Measurements from ENCODE around the gene TMEM127.
A peak's percentile ranks its signal among the peaks of the same experiment; 100 is the strongest.
"Not testable (repeated sequence)": the region's sequence is repeated elsewhere in the genome, so short reads cannot be mapped to it uniquely, and the experiment has no call there.

TMEM127 gene

GRCh38 chr2:96305979-96306308, 40.1 kb upstream of the TMEM127 start:
- H3K4me3 ChIP-seq (ENCODE audit: severe bottlenecking): peak overlapping the region; percentile 95
- peak overlapping the region; percentile 56 for H3K27ac ChIP-seq (ENCODE audit: poor library complexity, severe bottlenecking)
- H3K27me3 ChIP-seq (ENCODE audit: insufficient read depth, poor library complexity, severe bottlenecking): no peaks in the 10 kb centered on the region
- no peak for TF ChIP-seq CTCF (IDR thresholded peaks at IDR 0.05; ENCODE audit: poor library complexity, severe bottlenecking)
- peaks cover 38% of the 10 kb centered on the region for H3K36me3 ChIP-seq (ENCODE audit: low read depth)
- ATAC-seq (ENCODE audit: low read depth) (no peak), DNase-seq (ENCODE audit: low spot score) (no peak)
- H3K4me1 ChIP-seq (ENCODE audit: insufficient read depth, poor library complexity, severe bottlenecking): no peaks in the 10 kb centered on the region
- no peaks in the 10 kb centered on the region for H3K9me3 ChIP-seq (ENCODE audit: severe bottlenecking)

GRCh38 chr2:96305091-96305978, 39.5 kb upstream of the TMEM127 start, which contains the start of gene SNRNP200:
SNRNP200 (minus strand) TSS chr2:96305546; CDS start chr2:96305437, 109 bp downstream.
- H3K9me3 ChIP-seq (ENCODE audit: severe bottlenecking): no peaks in the 10 kb centered on the region
- no peak for TF ChIP-seq CTCF (IDR thresholded peaks at IDR 0.05; ENCODE audit: poor library complexity, severe bottlenecking)
- H3K4me3 ChIP-seq (ENCODE audit: severe bottlenecking): peak within 1 kb of the TSS; percentile 95
- peak; percentile 94 for ATAC-seq (ENCODE audit: low read depth)
- no peaks in the 10 kb centered on the region for H3K27me3 ChIP-seq (ENCODE audit: insufficient read depth, poor library complexity, severe bottlenecking)
- peak; percentile 85 for DNase-seq (ENCODE audit: low spot score)
- no peaks in the 10 kb centered on the region for H3K4me1 ChIP-seq (ENCODE audit: insufficient read depth, poor library complexity, severe bottlenecking)
- peak within 1 kb of the TSS; percentile 56 for H3K27ac ChIP-seq (ENCODE audit: poor library complexity, severe bottlenecking)
- peaks cover 44% of the 10 kb centered on the region for H3K36me3 ChIP-seq (ENCODE audit: low read depth)

- H3K27ac ChIP-seq (ENCODE audit: poor library complexity, severe bottlenecking): peak overlapping the region; percentile 56
- H3K36me3 ChIP-seq (ENCODE audit: low read depth): peaks cover 51% of the 10 kb centered on the region
- peak overlapping the region; percentile 95 for H3K4me3 ChIP-seq (ENCODE audit: severe bottlenecking)
- no peaks in the 10 kb centered on the region for H3K9me3 ChIP-seq (ENCODE audit: severe bottlenecking)
- no peak for ATAC-seq (ENCODE audit: low read depth)
- TF ChIP-seq CTCF (IDR thresholded peaks at IDR 0.05; ENCODE audit: poor library complexity, severe bottlenecking): no peak
- no peak for DNase-seq (ENCODE audit: low spot score)
- H3K4me1 ChIP-seq (ENCODE audit: insufficient read depth, poor library complexity, severe bottlenecking): no peaks in the 10 kb centered on the region
- H3K27me3 ChIP-seq (ENCODE audit: insufficient read depth, poor library complexity, severe bottlenecking): no peaks in the 10 kb centered on the region
Measured at GRCh38 chr2:96304606-96305005, 38.8 kb upstream of the TMEM127 start.

GRCh38 chr2:96301865-96302264, 36.1 kb upstream of the TMEM127 start:
- Histone ChIP-seq H3K4me1 (ENCODE audit: insufficient read depth, poor library complexity, severe bottlenecking) (no peaks in the 10 kb centered on the region), H3K27ac (ENCODE audit: poor library complexity, severe bottlenecking) (no peak overlapping the region), H3K27me3 (ENCODE audit: insufficient read depth, poor library complexity, severe bottlenecking) (no peaks in the 10 kb centered on the region), H3K36me3 (ENCODE audit: low read depth) (peaks cover 79% of the 10 kb centered on the region), H3K4me3 (ENCODE audit: severe bottlenecking) (no peak overlapping the region), H3K9me3 (ENCODE audit: severe bottlenecking) (no peaks in the 10 kb centered on the region)
- no peak for ATAC-seq (ENCODE audit: low read depth)
- no peak for TF ChIP-seq CTCF (IDR thresholded peaks at IDR 0.05; ENCODE audit: poor library complexity, severe bottlenecking)
- no peak for DNase-seq (ENCODE audit: low spot score)

GRCh38 chr2:96296925-96297324, 31.1 kb upstream of the TMEM127 start:
- no peak for ATAC-seq (ENCODE audit: low read depth)
- H3K36me3 ChIP-seq (ENCODE audit: low read depth): peaks cover 100% of the 10 kb centered on the region

GRCh38 chr2:96294271-96294670, 28.5 kb upstream of the TMEM127 start:
- peaks cover 100% of the 10 kb centered on the region for H3K36me3 ChIP-seq (ENCODE audit: low read depth)
- H3K27ac ChIP-seq (ENCODE audit: poor library complexity, severe bottlenecking); H3K9me3 ChIP-seq (ENCODE audit: severe bottlenecking); H3K4me1 ChIP-seq (ENCODE audit: insufficient read depth, poor library complexity, severe bottlenecking); DNase-seq (ENCODE audit: low spot score); ATAC-seq (ENCODE audit: low read depth); H3K27me3 ChIP-seq (ENCODE audit: insufficient read depth, poor library complexity, severe bottlenecking); H3K4me3 ChIP-seq (ENCODE audit: severe bottlenecking): not testable (repeated sequence)

More at GRCh38 chr2:96296925-96297324, 31.1 kb upstream of the TMEM127 start:
- no peak overlapping the region for H3K27ac ChIP-seq (ENCODE audit: poor library complexity, severe bottlenecking)
- H3K9me3 ChIP-seq (ENCODE audit: severe bottlenecking): no peaks in the 10 kb centered on the region
- DNase-seq (ENCODE audit: low spot score): no peak
- H3K27me3 ChIP-seq (ENCODE audit: insufficient read depth, poor library complexity, severe bottlenecking): no peaks in the 10 kb centered on the region
- no peaks in the 10 kb centered on the region for H3K4me1 ChIP-seq (ENCODE audit: insufficient read depth, poor library complexity, severe bottlenecking)
- H3K4me3 ChIP-seq (ENCODE audit: severe bottlenecking): no peak overlapping the region
- TF ChIP-seq CTCF (IDR thresholded peaks at IDR 0.05; ENCODE audit: poor library complexity, severe bottlenecking): no peak

Measured in RWPE2 (cell line).